Erythroblast (primary cell): Measurements from ENCODE around the gene EBP.

ENCODE experiments used
- GATA1 ChIP-seq: IDR thresholded peaks from 2 replicates; pipeline ENCODE4 v1.6.1; 2011; ENCODE audit warnings: low read depth, mild to moderate bottlenecking, control low read depth, low read length, moderate library complexity
- POLR2A ChIP-seq: IDR thresholded peaks from 2 replicates; pipeline ENCODE4 v1.6.1; 2011; ENCODE audit warnings: mild to moderate bottlenecking, low read length

- TF ChIP-seq POLR2A (no peak), GATA1 (no peak)
Measured at GRCh38 chrX:48477960-48478755, 43.5 kb upstream of the EBP start.
